GM21381 (cell line): ENCODE results near the gene DDX41.

Experiments
- ATAC-seq: cut with Tn5 transposase; IDR thresholded peaks from one replicate; pipeline ENCODE4 v1.9.1; 2021; ENCODE audit warnings: mild to moderate bottlenecking, moderate library complexity; ENCODE audit not compliant: unreplicated experiment

DDX41 gene

GRCh38 chr5:177470759-177471536, 45.8 kb downstream of the DDX41 start:
- ATAC-seq: no peak

DNA sequence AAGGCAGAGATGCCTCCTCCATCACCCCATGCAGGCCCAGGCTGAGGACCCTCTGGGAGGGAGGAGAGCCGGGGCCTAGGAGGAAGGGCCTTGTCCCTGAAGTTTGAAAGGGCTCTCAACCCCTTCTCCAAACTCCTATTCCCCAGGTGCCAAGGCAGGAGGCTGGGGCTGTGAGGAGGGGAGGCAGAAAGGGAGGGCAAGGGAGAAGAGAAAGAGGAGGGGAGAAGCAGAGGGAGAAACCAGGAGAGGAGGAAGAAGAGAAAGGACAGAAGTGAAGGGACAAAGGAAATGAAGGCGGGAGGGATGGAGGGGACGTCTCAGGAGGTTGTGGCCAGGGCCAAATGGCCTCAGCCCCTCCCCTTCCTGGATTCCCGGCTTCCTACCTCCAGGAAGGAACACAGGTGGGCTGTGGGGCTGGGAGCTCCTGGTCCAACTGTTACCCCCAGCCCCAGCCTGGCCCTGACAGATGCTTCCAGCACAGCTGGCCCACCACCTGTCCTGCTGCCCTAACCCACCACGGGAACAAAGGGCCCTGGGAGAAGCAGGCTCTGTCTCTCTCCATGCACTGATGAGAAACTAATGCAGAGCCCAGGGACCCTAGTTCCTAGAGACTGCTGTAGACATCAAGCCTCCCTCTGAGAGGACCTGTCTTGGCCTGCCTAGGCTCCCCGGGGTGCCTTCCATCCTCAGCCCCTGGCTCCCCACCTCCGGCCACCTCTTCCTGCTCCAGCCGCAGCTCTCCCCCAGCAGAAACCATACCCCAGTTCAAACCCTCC, 46.8 kb downstream of the DDX41 start:
- no peak for ATAC-seq

GRCh38 chr5:177468685-177469628, 47.8 kb downstream of the DDX41 start:
- ATAC-seq: no peak

- no peak for ATAC-seq
These were observed 48.5 kb downstream of the DDX41 start for GRCh38 chr5:177468329-177468684.

GRCh38 chr5:177467436-177467835, 49.3 kb downstream of the DDX41 start:
- ATAC-seq: no peak

DNA sequence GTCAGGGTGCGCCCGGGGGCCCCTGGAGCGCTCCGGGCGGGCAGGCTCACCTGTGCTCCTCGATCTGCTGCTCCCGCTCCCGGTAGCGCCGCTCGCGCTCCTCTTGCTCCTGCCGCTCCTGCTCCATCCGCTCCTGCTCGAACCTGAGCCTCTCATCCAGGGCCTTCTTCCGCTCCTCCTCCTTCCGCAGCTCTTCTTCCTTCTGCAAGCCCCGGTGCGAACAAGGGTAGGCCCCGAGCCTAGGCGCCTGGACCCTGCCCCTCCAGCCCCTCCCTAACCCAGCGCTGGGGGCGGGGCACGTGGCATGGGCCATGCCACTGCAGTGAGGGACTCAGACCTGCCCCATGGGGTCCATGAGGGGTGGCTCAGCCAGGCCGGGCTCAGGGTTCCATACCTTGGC, 49.9 kb downstream of the DDX41 start:
- no peak for ATAC-seq

DNA sequence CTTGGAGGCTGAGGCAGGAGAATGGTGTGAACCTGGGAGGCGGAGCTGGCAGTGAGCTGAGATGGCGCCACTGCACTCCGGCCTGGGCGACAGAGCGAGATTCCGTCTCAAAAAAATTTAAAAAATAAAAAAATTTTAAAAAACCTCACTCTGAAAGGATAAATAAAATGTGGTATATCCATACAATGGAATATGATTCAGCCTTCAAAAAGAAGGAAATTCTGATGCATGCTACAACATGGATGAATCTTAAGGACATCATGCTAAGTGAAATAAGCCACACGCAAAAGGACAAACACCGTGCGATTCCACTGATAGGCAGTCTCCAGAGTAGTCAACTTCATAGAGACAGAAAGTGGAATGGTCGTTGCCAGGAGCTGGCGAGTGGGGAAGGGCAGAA, 51.7 kb downstream of the DDX41 start:
- ATAC-seq: no peak

- ATAC-seq: no peak
These were observed 54.6 kb downstream of the DDX41 start for GRCh38 chr5:177462021-177462670.
